KMS-11 (cell line): ENCODE data around the gene LIN7B.
A peak's percentile ranks its signal among the peaks of the same experiment; 100 is the strongest.
"Not testable (repeated sequence)": the region's sequence is repeated elsewhere in the genome, so short reads cannot be mapped to it uniquely, and the experiment has no call there.

ENCODE experiments used
- H2AFZ ChIP-seq: fragments of 200-600 bp; sonication (generic); 2 replicates; pipeline ENCODE4 v1.6.1; 2016; ENCODE audit warnings: antibody characterized with exemption, mixed run types, low read depth
- H3K27ac ChIP-seq: fragments of 200-600 bp; sonication (generic); 2 replicates; pipeline ENCODE4 v1.6.1; 2016; ENCODE audit warnings: mild to moderate bottlenecking, mixed run types
- H3K27me3 ChIP-seq: fragments of 200-600 bp; sonication (generic); 2 replicates; pipeline ENCODE4 v1.6.1; 2017; ENCODE audit warnings: mild to moderate bottlenecking, low read depth, mixed run types, moderate library complexity; ENCODE audit not compliant: insufficient read depth
- H3K36me3 ChIP-seq: fragments of 200-600 bp; sonication (generic); 2 replicates; pipeline ENCODE4 v1.6.1; 2017; ENCODE audit warnings: mild to moderate bottlenecking, mixed run types; ENCODE audit not compliant: insufficient read depth
- H3K4me1 ChIP-seq: fragments of 200-600 bp; sonication (generic); 2 replicates; pipeline ENCODE4 v1.6.1; 2016; ENCODE audit warnings: mild to moderate bottlenecking, low read depth, mixed run types; ENCODE audit not compliant: poor library complexity, severe bottlenecking
- H3K4me2 ChIP-seq: fragments of 200-600 bp; sonication (generic); 2 replicates; pipeline ENCODE4 v1.7.0; 2016; ENCODE audit warnings: mild to moderate bottlenecking, mixed run types
- H3K4me3 ChIP-seq: fragments of 200-600 bp; sonication (generic); IDR thresholded peaks from 2 replicates; pipeline ENCODE4 v1.6.1; 2017; ENCODE audit warnings: low read depth, low read length, mixed read lengths; ENCODE audit not compliant: insufficient read depth
- H3K79me2 ChIP-seq: fragments of 200-600 bp; sonication (generic); 2 replicates; pipeline ENCODE4 v1.6.1; 2016; ENCODE audit warnings: low read depth, mixed run types; ENCODE audit not compliant: insufficient read depth
- H3K9ac ChIP-seq: fragments of 200-600 bp; sonication (generic); 2 replicates; pipeline ENCODE4 v1.6.1; 2016; ENCODE audit warnings: mild to moderate bottlenecking, mixed run types
- H4K20me1 ChIP-seq: fragments of 200-600 bp; sonication (generic); 2 replicates; pipeline ENCODE4 v1.6.1; 2016; ENCODE audit warnings: mild to moderate bottlenecking, mixed run types; ENCODE audit not compliant: insufficient read depth
- TF ChIP-seq, protein P1 (sequence below): fragments of 200-600 bp; sonication (generic); conservative IDR thresholded peaks from 2 replicates; pipeline ENCODE4 v1.6.1; 2017; ENCODE audit warnings: low read depth, mild to moderate bottlenecking, antibody characterized with exemption, low read length, moderate library complexity, mixed read lengths

The LIN7B gene

DNA sequence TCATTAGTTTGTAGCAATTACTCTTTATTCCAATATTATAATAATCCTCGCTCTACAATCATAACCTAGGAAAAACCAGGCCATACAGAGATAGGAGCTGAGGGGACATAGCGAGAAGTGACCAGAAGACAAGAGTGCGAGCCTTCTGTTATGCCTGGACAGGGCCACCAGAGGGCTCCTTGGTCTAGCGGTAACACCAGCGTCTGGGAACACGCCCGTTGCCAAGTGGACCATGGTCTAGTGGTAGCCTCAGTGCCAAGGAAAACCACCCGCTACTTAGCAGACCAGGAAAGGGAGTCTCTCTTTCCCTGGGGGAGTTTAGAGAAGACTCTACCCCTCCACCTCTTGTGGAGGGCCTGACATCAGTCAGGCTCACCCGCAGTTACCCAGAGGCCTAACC, 39.3 kb upstream of the LIN7B start:
- not testable (repeated sequence) for H3K9ac ChIP-seq, H3K4me2 ChIP-seq, H3K36me3 ChIP-seq, H3K4me3 ChIP-seq, H3K79me2 ChIP-seq, H3K27ac ChIP-seq, H2AFZ ChIP-seq, H4K20me1 ChIP-seq, H3K4me1 ChIP-seq
- peaks cover 31% of the 10 kb centered on the region for H3K27me3 ChIP-seq
- TF ChIP-seq, protein P1, sequence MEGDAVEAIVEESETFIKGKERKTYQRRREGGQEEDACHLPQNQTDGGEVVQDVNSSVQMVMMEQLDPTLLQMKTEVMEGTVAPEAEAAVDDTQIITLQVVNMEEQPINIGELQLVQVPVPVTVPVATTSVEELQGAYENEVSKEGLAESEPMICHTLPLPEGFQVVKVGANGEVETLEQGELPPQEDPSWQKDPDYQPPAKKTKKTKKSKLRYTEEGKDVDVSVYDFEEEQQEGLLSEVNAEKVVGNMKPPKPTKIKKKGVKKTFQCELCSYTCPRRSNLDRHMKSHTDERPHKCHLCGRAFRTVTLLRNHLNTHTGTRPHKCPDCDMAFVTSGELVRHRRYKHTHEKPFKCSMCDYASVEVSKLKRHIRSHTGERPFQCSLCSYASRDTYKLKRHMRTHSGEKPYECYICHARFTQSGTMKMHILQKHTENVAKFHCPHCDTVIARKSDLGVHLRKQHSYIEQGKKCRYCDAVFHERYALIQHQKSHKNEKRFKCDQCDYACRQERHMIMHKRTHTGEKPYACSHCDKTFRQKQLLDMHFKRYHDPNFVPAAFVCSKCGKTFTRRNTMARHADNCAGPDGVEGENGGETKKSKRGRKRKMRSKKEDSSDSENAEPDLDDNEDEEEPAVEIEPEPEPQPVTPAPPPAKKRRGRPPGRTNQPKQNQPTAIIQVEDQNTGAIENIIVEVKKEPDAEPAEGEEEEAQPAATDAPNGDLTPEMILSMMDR, result peak; percentile 42

DNA sequence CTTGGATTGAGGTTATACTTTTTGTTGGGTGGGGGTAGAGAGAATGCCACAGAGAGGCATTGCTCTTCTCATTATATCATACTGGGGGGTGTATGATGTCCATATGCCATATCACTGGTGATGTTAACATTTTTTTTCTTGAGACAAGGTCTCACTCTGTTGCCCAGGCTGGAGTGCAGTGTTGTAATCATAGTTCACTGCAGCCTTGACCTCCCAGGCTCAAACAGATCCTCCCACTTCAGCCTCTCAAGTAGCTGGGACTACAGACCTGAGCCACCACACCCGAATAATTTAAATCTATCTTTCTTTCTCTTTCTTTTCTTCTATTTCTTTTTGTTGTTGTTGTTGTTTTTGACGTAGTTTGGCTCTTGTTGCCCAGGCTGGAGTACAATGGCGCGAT, 33.8 kb upstream of the LIN7B start:
- peaks cover 7% of the 10 kb centered on the region for H3K4me1 ChIP-seq
- no peaks in the 10 kb centered on the region for H3K36me3 ChIP-seq
- no peak overlapping the region for H3K4me3 ChIP-seq
- no peaks in the 10 kb centered on the region for H3K27me3 ChIP-seq
- H2AFZ ChIP-seq, result no peak overlapping the region
- no peak overlapping the region for H3K4me2 ChIP-seq
- no peak overlapping the region for H3K27ac ChIP-seq
- H3K79me2 ChIP-seq, result peaks cover 2% of the 10 kb centered on the region; the same call in 1 of the 2 replicates
- TF ChIP-seq, protein P1, result no peak
- H3K9ac ChIP-seq, result no peak overlapping the region
- no peaks in the 10 kb centered on the region for H4K20me1 ChIP-seq

DNA sequence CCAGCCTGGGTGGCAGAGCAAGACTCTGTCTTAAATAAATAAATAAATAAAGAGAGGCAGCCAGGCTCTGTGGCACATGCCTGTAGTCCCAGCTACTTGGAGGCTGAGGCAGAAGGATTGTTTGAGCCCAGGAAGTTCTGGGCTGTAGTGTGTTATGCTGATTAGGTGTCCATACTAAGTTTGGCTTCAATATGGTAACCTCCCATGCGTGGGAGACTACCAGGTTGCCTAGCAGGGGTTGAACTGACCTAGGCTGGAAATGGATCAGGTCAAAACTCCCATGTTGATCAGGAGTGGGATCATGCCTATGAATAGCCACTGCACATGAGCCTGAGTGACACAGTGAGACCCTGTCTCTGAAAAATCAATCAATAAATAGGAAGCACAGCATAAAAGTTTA, 32.9 kb upstream of the LIN7B start:
- TF ChIP-seq, protein P1, result no peak
- Histone ChIP-seq H3K4me2 (no peak overlapping the region), H3K9ac (no peak overlapping the region), H3K27me3 (no peaks in the 10 kb centered on the region), H3K4me1 (peaks cover 8% of the 10 kb centered on the region), H3K27ac (no peak overlapping the region), H4K20me1 (0 out of 2 replicates have a peak, but pooled peaks cover under 1% of the 10 kb centered on the region), H3K4me3 (no peak overlapping the region), H2AFZ (no peak overlapping the region), H3K36me3 (no peaks in the 10 kb centered on the region), H3K79me2 (peaks cover 10% of the 10 kb centered on the region)

DNA sequence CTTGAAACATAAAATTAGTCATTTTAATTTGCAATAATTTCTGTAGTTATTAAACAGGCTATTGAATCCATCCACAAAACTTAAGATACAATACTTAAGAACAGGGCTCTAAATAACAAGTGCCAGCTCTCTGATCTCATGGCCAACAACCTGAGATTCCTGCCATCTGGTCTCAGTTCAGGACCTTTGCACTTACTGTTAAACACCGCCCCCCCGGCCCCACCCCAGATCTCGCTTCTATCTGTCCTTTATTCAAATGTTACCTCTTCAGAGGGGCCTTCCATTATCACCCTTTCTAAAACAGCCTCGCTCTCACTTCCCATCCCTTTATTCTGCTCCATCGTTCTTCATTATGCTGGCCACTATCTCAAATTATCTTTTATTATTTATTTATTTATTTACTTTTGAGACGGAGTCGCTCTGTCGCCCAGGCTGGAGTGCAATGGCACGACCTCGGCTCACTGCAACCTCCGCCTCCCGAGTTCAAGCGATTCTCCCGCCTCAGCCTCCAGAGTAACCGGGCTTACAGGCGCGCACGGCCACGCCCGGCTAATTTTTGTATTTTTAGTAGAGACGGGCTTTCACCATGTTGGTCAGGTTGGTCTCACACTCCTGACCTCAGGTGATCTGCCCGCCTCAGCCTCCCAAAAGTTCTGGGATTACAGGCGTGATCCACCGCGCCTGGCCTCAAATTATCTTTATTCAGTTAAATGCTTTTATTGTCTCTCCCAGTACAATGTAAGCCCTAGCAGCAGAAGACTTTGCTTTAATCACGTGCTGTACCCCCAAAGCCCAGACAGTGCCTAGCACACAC, 29.8 kb upstream of the LIN7B start:
- H2AFZ ChIP-seq, result peak overlapping the region; percentile 80
- no peak overlapping the region for H3K27ac ChIP-seq
- peak overlapping the region; percentile 83 for H3K4me2 ChIP-seq
- no peak overlapping the region for H3K4me3 ChIP-seq
- H3K79me2 ChIP-seq, result peaks cover 42% of the 10 kb centered on the region
- H3K27me3 ChIP-seq, result no peaks in the 10 kb centered on the region
- peaks cover 24% of the 10 kb centered on the region for H4K20me1 ChIP-seq
- peaks cover 23% of the 10 kb centered on the region for H3K4me1 ChIP-seq
- TF ChIP-seq, protein P1, result no peak
- peaks cover 11% of the 10 kb centered on the region; the same call in 1 of the 2 replicates for H3K36me3 ChIP-seq
- H3K9ac ChIP-seq, result peak overlapping the region; percentile 81; the same call in 1 of the 2 replicates
